Right atrium auricular region (tissue), 2 donors: ENCODE results near the gene MRPL12. TPM values are rescaled to one million over a fixed set of nuclear protein-coding genes. Genes with fewer than 3 reads are reported as not detected.

ENCODE experiments used
- DNase-seq: peaks from one replicate; pipeline ENCODE4 v3.0.0-alpha.2; 2019; ENCODE audit warnings: low spot score
- H3K27ac ChIP-seq, 2 donors: fragments of 200-600 bp; sonication (generic); 1 replicate in 1 of 2; 2 replicates in 1 of 2; pipeline ENCODE4 v1.5.1; 2016 to 2019
- H3K27me3 ChIP-seq, 2 donors: fragments of 200-600 bp; sonication (generic); one replicate each; pipeline versions ENCODE4 v1.5.1 to v1.6.0; 2017 to 2019
- H3K36me3 ChIP-seq: fragments of 200-600 bp; sonication (generic); one replicate; pipeline ENCODE4 v1.5.1; 2016
- H3K4me1 ChIP-seq, 2 donors: fragments of 200-600 bp; sonication (generic); one replicate each; pipeline versions ENCODE4 v1.5.1 to v1.6.0; 2017 to 2019
- H3K4me3 ChIP-seq, 2 donors: fragments of 200-600 bp; sonication (generic); 1 replicate in 1 of 2; 2 replicates in 1 of 2; pipeline ENCODE4 v1.5.1; 2017 to 2019; ENCODE audit warnings: mild to moderate bottlenecking in 1 of 2, moderate library complexity in 1 of 2
- H3K9me3 ChIP-seq, 2 donors: fragments of 200-600 bp; sonication (generic); one replicate each; pipeline ENCODE4 v1.5.1; 2019
- total RNA-seq, 2 donors: library from RNA; depleted of rRNA; stranded (reverse); fragments of >200 nt; gene quantifications; one replicate each; pipeline ENCODE4 v1.1.0, GENCODE V29; 2016
- TF ChIP-seq, protein P1 (sequence below), 2 donors: fragments of 200-600 bp; sonication (generic); IDR thresholded peaks; one replicate each; pipeline ENCODE4 v1.5.1; 2019; ENCODE audit warnings: antibody characterized with exemption in 2 of 2

The MRPL12 gene
- total RNA-seq, 2 donors from 2014 or later: 87.9 to 127 TPM

DNA sequence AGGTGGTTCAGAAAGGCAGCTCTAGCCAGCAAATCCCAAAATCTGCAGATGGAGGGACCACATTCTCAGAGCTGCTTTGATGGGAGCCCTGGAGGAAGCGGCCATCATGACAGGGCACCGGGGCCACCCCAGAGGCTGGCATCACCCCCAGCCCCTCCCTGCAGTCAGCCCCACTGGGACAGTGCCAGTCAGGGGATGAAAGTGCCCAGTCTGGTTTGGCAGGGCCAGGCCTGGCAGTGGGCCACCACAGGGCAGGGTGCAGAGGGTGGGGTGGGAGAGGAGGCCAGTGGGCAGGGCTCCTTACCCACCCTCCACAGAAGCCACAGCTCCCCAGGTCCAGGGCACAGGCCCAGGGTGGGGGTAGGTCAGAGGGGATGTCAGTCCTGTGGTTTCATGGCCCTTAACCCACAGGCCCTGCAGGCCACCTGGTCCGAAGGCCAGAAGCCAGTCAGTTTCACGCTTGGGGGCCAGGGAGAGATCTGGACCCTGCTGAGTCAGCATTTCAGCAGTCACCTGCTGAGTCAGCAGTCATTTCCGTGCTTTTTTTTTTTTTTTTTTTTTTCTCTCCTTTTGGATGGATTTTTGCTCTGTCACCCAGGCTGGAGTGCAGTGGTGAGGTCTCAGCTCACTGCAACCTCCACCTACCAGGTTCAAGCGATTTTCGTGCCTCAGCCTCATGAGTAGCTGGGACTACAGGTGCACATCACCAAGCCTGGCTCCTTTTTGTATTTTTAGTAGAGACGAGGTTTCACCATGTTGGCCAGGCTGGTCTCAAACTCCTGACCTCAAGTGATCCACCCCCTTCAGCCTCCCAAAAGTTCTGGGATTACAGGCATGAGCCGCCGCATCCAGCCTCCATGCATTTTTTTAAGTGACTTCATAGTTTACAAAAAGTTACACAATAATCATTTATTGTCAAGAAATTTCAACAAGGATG lies 19.3 kb downstream of the MRPL12 start:
- Histone ChIP-seq H3K4me3 (no peak overlapping the region), H3K27me3 (no peaks in the 10 kb centered on the region), H3K9me3 (no peaks in the 10 kb centered on the region), H3K27ac (no peak overlapping the region), H3K4me1 (peaks cover 0 to 4% of the 10 kb centered on the region in 2 donors), H3K36me3 (no peaks in the 10 kb centered on the region)
- TF ChIP-seq, protein P1, sequence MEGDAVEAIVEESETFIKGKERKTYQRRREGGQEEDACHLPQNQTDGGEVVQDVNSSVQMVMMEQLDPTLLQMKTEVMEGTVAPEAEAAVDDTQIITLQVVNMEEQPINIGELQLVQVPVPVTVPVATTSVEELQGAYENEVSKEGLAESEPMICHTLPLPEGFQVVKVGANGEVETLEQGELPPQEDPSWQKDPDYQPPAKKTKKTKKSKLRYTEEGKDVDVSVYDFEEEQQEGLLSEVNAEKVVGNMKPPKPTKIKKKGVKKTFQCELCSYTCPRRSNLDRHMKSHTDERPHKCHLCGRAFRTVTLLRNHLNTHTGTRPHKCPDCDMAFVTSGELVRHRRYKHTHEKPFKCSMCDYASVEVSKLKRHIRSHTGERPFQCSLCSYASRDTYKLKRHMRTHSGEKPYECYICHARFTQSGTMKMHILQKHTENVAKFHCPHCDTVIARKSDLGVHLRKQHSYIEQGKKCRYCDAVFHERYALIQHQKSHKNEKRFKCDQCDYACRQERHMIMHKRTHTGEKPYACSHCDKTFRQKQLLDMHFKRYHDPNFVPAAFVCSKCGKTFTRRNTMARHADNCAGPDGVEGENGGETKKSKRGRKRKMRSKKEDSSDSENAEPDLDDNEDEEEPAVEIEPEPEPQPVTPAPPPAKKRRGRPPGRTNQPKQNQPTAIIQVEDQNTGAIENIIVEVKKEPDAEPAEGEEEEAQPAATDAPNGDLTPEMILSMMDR (IDR thresholded peaks at IDR 0.05): no peak
- DNase-seq: no peak

DNA sequence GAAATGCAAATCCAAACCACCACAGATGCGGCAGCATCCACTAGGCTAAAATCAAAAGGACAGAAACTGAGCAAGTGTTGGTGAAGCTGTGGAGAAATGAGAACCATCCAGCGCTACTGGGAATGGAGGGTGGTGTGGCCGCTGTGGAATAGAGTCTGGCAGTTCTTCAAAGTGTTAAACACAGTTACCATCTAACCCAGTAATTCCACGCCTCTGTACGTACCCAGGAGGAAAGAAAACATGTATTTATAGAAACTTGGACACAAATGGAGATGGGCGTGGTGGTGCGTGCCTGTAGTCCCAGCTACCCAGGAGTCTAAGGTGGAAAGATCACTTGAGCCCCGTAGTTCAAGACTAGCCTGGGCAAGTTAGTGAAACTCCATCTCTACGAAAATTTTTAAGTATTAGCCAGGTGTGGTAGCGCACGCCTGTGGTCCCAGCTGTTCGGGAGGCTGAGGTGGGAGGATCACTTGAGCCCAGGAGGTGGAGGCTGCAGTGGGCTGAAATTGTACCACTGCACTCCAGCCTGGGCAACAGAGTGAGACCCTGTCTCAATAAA lies 20.6 kb downstream of the MRPL12 start:
- Histone ChIP-seq H3K36me3 (no peaks in the 10 kb centered on the region), H3K4me1 (peaks cover 0 to 4% of the 10 kb centered on the region in 2 donors), H3K4me3 (no peak overlapping the region), H3K27ac (no peak overlapping the region), H3K27me3 (no peaks in the 10 kb centered on the region), H3K9me3 (no peaks in the 10 kb centered on the region)
- TF ChIP-seq, protein P1 (IDR thresholded peaks at IDR 0.05): no peak
- DNase-seq: no peak

DNA sequence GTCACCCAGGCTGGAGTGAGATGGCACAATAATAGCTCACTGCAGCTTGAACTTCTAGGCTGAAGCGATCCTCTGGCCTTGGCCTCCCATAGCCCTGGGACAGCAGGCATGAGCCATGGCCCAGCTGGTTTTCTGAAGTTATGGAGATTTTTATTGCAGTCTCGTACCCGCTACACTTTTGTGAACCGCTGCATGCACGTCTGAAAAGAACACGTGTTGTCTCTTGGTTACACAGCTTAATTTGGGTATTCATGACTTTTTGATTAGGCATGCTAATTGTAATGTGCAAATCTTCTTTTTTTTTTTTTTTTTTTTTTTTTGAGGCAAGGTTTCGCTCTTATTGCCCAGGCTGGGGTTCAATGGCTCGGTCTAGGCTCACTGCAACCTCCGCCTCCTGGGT lies 22.3 kb downstream of the MRPL12 start:
- TF ChIP-seq, protein P1 (IDR thresholded peaks at IDR 0.05): no peak
- H3K4me3 ChIP-seq: no peak overlapping the region
- no peaks in the 10 kb centered on the region for H3K9me3 ChIP-seq
- peaks cover 0 to 4% of the 10 kb centered on the region in 2 donors for H3K4me1 ChIP-seq
- H3K36me3 ChIP-seq: no peaks in the 10 kb centered on the region
- DNase-seq: no peak
- no peak overlapping the region for H3K27ac ChIP-seq
- H3K27me3 ChIP-seq: no peaks in the 10 kb centered on the region

DNA sequence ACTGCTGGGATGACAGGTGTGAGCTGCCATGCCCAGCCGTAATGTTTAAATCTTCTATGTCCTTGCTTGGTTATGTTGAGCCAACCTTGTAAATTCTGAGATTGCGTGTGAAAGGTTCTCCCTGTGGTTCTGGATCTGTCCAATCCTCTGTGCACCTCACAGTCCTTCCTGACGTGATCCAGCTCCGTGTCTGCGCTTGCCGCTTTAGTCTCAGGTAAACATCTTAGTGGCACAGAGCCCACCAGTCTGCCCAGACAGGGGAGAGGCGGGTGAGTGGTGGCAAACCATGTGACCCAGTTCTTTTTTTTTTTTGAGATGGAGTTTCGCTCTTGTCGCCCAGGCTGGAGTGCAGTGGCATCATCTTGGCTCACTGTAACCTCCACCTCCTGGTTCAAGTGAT lies 22.8 kb downstream of the MRPL12 start:
- H3K4me3 ChIP-seq: no peak overlapping the region
- H3K9me3 ChIP-seq: no peaks in the 10 kb centered on the region
- no peaks in the 10 kb centered on the region for H3K27me3 ChIP-seq
- no peaks in the 10 kb centered on the region for H3K36me3 ChIP-seq
- DNase-seq: no peak
- H3K4me1 ChIP-seq: peaks cover 0 to 7% of the 10 kb centered on the region in 2 donors
- TF ChIP-seq, protein P1 (IDR thresholded peaks at IDR 0.05): no peak
- H3K27ac ChIP-seq: no peak overlapping the region

DNA sequence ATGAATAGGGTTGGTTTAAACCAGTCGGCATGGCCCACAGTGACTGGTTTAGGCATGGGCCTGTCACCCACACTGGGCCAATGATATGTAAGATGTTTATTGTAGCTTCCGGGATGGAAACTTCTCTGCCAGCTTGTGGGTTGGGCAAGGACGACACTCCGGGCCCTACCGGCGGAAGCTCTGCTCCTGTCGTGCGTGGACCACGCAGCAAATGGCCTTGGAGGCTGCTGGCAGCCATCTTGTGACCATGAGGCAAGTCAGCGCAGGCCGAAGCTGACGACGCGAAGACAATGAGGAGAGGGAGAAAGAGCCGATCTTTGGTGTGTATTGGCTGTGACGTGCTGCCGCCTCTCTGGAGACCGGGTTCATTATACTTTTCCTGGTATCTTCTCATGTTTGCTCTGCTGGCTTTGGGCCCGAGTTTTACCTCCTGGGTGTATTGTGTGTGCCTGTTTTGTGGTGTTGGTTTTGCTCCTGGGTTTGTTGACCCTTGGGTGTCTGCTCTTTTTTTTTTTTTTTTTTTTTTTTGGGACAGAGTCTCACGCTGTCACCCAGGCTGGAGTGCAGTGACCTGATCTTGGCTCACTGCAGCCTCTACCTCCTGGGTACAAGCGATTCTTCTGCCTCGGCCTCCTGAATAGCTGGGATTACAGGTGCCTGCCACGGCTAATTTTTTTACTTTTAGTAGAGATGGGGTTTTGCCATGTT lies 24.3 kb downstream of the MRPL12 start:
- no peak for DNase-seq
- TF ChIP-seq, protein P1 (IDR thresholded peaks at IDR 0.05): no peak
- H3K36me3 ChIP-seq: no peaks in the 10 kb centered on the region

More for the DNA sequence above, 24.3 kb downstream of the MRPL12 start:
- Histone ChIP-seq H3K27ac (no peak overlapping the region), H3K4me3 (no peak overlapping the region), H3K4me1 (peaks cover 0 to 7% of the 10 kb centered on the region in 2 donors), H3K9me3 (no peaks in the 10 kb centered on the region), H3K27me3 (no peaks in the 10 kb centered on the region)
